IPS DF 6.9 (cell line): ENCODE results near the gene DAPK1.

Source experiments
- DNase-seq: peaks from one replicate; pipeline ENCODE4 v3.0.0-alpha.2; 2013; ENCODE audit warnings: low read depth, low spot score
- H3K27ac ChIP-seq: one replicate; pipeline ENCODE4 v1.5.1; 2013; ENCODE audit warnings: low read length, control low read depth
- H3K27me3 ChIP-seq: 2 replicates; pipeline ENCODE4 v1.6.1; 2013; ENCODE audit warnings: mild to moderate bottlenecking, low read length; ENCODE audit not compliant: control insufficient read depth, insufficient read depth
- H3K36me3 ChIP-seq: 2 replicates; pipeline ENCODE4 v1.6.1; 2013; ENCODE audit warnings: low read length; ENCODE audit not compliant: control insufficient read depth, insufficient read depth
- H3K4me1 ChIP-seq: 2 replicates; pipeline ENCODE4 v1.6.1; 2013; ENCODE audit warnings: low read length; ENCODE audit not compliant: control insufficient read depth, insufficient read depth
- H3K4me3 ChIP-seq: 2 replicates; pipeline ENCODE4 v1.5.1; 2013; ENCODE audit warnings: mild to moderate bottlenecking, low read length
- H3K9me3 ChIP-seq: 2 replicates; pipeline ENCODE4 v1.6.1; 2013; ENCODE audit warnings: low read length, inconsistent platforms; ENCODE audit not compliant: control insufficient read depth, insufficient read depth
- WGBS: extraction: QIAGEN DNeasy Blood & Tissue Kit; methylation state at CpG from one replicate; pipeline ENCODE4 v1.1.7; 2013; ENCODE audit warnings: mixed read lengths, missing lambda C conversion rate; ENCODE audit not compliant: insufficient read length, insufficient coverage; 5-methylcytosine and 5-hydroxymethylcytosine counted together

The DAPK1 gene

DNA sequence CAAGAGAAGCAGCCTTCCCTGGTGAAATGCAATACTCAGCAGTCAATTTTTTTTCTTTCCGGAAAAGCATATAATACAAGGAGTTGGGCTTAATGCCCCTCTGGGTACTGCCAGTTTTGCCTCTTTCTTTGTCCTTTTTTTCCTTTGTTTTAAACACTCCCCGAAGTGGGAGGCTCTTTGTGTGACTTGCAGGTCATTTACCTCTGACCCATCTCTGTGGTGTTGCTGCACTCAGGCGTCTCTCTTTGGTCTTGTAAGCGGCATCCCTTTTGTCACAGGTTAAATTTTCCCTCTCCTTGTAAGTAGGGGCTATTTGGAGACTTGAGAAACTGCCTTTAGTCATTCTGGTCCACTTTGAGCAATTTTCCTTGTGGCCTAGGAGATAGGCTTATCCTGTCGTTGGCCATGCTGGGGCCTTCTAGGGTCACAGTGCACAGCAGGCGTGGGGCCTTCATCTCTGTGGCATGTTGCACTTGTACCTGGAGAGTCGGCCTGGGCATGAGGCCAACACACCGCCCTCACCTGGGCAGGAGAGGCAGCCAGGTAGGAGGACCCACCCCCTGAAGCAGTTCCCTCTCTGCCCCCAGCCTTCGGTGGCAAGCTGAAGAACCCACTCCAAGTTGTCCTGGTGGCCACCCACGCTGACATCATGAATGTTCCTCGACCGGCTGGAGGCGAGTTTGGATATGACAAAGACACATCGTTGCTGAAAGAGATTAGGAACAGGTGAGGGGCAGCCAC lies 200.6 kb downstream of the DAPK1 start:
- Histone ChIP-seq H3K27ac (no peak overlapping the region), H3K36me3 (peaks cover 21% of the 10 kb centered on the region), H3K4me1 (no peaks in the 10 kb centered on the region; the same call in 1 of the 2 replicates), H3K27me3 (no peaks in the 10 kb centered on the region), H3K4me3 (no peak overlapping the region), H3K9me3 (no peaks in the 10 kb centered on the region)
- WGBS, result no CpG with 5 or more reads among the region's 14 CpGs
- DNase-seq, result no peak

GRCh38 chr9:87699835-87700234 lies 202.2 kb downstream of the DAPK1 start:
- no peak for DNase-seq
- Histone ChIP-seq H3K4me3 (no peak overlapping the region), H3K36me3 (peaks cover 22% of the 10 kb centered on the region), H3K9me3 (no peaks in the 10 kb centered on the region), H3K27ac (no peak overlapping the region), H3K27me3 (no peaks in the 10 kb centered on the region), H3K4me1 (no peaks in the 10 kb centered on the region; the same call in 1 of the 2 replicates)
- no CpG with 5 or more reads among the region's 4 CpGs for WGBS

DNA sequence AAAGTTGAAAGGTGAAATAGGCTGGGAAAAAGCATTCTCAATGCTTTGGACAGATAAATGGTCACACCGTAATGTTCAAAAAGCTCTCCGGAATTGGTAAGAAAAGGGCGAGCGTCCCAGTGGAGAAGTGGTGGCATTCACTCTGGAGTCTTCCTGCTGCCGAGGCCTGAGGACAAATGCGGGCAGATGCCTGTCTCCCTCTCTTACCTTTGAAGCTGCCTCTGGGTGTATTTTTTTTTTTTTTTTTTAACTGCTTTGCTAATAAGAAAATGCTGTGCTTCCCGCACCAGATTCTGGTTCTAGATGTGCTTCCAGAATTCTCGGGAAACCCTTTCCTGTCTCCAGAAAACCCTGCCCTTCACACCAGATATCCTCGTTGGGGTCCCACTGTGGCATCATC lies 203.8 kb downstream of the DAPK1 start:
- no peak for DNase-seq

GRCh38 chr9:87701931-87702421 lies 204.3 kb downstream of the DAPK1 start:
- no peaks in the 10 kb centered on the region; the same call in 1 of the 2 replicates for H3K4me1 ChIP-seq

More for the DNA sequence above, 203.8 kb downstream of the DAPK1 start:
- no peaks in the 10 kb centered on the region; the same call in 1 of the 2 replicates for H3K4me1 ChIP-seq
- peaks cover 28% of the 10 kb centered on the region for H3K36me3 ChIP-seq
- no peak overlapping the region for H3K4me3 ChIP-seq
- no peak overlapping the region for H3K27ac ChIP-seq
- no CpG with 5 or more reads among the region's 9 CpGs for WGBS
- no peaks in the 10 kb centered on the region for H3K27me3 ChIP-seq
- H3K9me3 ChIP-seq, result no peaks in the 10 kb centered on the region

GRCh38 chr9:87702921-87703320 lies 205.3 kb downstream of the DAPK1 start:
- DNase-seq, result no peak
- Histone ChIP-seq H3K4me1 (no peaks in the 10 kb centered on the region; the same call in 1 of the 2 replicates), H3K27me3 (no peaks in the 10 kb centered on the region), H3K36me3 (peaks cover 32% of the 10 kb centered on the region), H3K27ac (no peak overlapping the region), H3K4me3 (no peak overlapping the region), H3K9me3 (no peaks in the 10 kb centered on the region)
- WGBS, result no CpG with 5 or more reads among the region's 9 CpGs

More at GRCh38 chr9:87701931-87702421, 204.3 kb downstream of the DAPK1 start:
- Histone ChIP-seq H3K36me3 (peaks cover 32% of the 10 kb centered on the region), H3K9me3 (no peaks in the 10 kb centered on the region), H3K4me3 (no peak overlapping the region), H3K27ac (no peak overlapping the region), H3K27me3 (no peaks in the 10 kb centered on the region)
- no peak for DNase-seq
- WGBS, result no CpG with 5 or more reads among the region's 6 CpGs

- H3K9me3 ChIP-seq, result no peaks in the 10 kb centered on the region
- H3K27me3 ChIP-seq, result no peaks in the 10 kb centered on the region
- peaks cover 28% of the 10 kb centered on the region for H3K36me3 ChIP-seq
- H3K27ac ChIP-seq, result no peak overlapping the region
- WGBS, result no CpG with 5 or more reads among the region's 7 CpGs
- DNase-seq, result no peak
- H3K4me3 ChIP-seq, result no peak overlapping the region
- no peaks in the 10 kb centered on the region; the same call in 1 of the 2 replicates for H3K4me1 ChIP-seq
Measured at GRCh38 chr9:87703636-87704276, 206.1 kb downstream of the DAPK1 start.

DNA sequence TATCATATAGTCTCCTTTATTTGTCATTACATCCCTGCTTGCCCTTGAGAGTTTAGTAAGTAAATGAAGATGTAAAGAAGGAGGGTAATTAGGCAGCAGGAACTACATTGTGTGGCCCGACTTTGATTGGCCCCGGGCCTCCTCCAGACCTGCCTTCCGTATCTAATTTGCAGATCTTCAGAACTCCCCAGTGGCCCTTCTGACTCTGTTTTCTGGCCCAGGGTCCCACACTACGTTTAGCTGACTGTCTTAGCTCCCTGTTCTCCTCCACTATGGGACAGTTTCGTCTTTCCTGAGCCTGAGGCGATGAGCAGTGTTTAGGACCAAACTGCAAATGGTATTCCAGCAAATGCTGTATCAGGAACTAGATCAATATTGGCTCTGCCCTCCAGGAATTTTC lies 206.7 kb downstream of the DAPK1 start:
- Histone ChIP-seq H3K9me3 (no peaks in the 10 kb centered on the region), H3K27ac (no peak overlapping the region), H3K4me1 (no peaks in the 10 kb centered on the region; the same call in 1 of the 2 replicates), H3K36me3 (peaks cover 28% of the 10 kb centered on the region), H3K4me3 (no peak overlapping the region), H3K27me3 (no peaks in the 10 kb centered on the region)
- WGBS, result no CpG with 5 or more reads among the region's 6 CpGs
- DNase-seq, result no peak

GRCh38 chr9:87706066-87706739 lies 208.5 kb downstream of the DAPK1 start:
- Histone ChIP-seq H3K36me3 (peaks cover 28% of the 10 kb centered on the region), H3K27me3 (no peaks in the 10 kb centered on the region), H3K4me3 (no peak overlapping the region), H3K4me1 (no peaks in the 10 kb centered on the region; the same call in 1 of the 2 replicates), H3K27ac (no peak overlapping the region), H3K9me3 (no peaks in the 10 kb centered on the region)
- DNase-seq, result no peak
- no CpG with 5 or more reads among the region's 39 CpGs for WGBS

DNA sequence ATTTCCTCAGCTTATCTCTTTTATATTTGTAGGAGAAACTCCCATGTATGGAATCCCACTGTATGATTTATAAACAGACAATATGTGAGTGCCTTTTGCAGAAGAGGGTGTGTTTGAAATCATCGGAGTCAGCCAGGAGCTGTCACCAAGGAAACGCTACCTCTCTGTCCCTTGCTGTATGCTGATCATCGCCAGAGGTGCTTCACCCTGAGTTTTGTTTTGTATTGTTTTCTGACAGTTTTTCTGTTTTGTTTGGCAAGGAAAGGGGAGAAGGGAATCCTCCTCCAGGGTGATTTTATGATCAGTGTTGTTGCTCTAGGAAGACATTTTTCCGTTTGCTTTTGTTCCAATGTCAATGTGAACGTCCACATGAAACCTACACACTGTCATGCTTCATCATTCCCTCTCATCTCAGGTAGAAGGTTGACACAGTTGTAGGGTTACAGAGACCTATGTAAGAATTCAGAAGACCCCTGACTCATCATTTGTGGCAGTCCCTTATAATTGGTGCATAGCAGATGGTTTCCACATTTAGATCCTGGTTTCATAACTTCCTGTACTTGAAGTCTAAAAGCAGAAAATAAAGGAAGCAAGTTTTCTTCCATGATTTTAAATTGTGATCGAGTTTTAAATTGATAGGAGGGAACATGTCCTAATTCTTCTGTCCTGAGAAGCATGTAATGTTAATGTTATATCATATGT lies 210.3 kb downstream of the DAPK1 start:
- no peak overlapping the region for H3K27ac ChIP-seq
- no peaks in the 10 kb centered on the region for H3K27me3 ChIP-seq
- H3K36me3 ChIP-seq, result peaks cover 22% of the 10 kb centered on the region
- DNase-seq, result no peak
- no CpG with 5 or more reads among the region's 6 CpGs for WGBS
- no peaks in the 10 kb centered on the region for H3K9me3 ChIP-seq
- no peaks in the 10 kb centered on the region for H3K4me1 ChIP-seq
- no peak overlapping the region for H3K4me3 ChIP-seq

GRCh38 chr9:87708546-87708945 lies 210.9 kb downstream of the DAPK1 start:
- H3K4me1 ChIP-seq, result no peaks in the 10 kb centered on the region
- no peak for DNase-seq
- no peaks in the 10 kb centered on the region for H3K9me3 ChIP-seq
- no CpG with 5 or more reads among the region's 5 CpGs for WGBS
- H3K4me3 ChIP-seq, result no peak overlapping the region
- H3K36me3 ChIP-seq, result peaks cover 19% of the 10 kb centered on the region
- no peaks in the 10 kb centered on the region for H3K27me3 ChIP-seq
- H3K27ac ChIP-seq, result no peak overlapping the region
